ENCODE measurements around the gene CLDN7.

The CLDN7 gene

GRCh38 chr17:7238420-7239090, 23.7 kb downstream of the CLDN7 start:
- in situ Hi-C loops (cut with HindIII; ENCODE audit: low sequenced_read_pairs), result no loop called here

DNA sequence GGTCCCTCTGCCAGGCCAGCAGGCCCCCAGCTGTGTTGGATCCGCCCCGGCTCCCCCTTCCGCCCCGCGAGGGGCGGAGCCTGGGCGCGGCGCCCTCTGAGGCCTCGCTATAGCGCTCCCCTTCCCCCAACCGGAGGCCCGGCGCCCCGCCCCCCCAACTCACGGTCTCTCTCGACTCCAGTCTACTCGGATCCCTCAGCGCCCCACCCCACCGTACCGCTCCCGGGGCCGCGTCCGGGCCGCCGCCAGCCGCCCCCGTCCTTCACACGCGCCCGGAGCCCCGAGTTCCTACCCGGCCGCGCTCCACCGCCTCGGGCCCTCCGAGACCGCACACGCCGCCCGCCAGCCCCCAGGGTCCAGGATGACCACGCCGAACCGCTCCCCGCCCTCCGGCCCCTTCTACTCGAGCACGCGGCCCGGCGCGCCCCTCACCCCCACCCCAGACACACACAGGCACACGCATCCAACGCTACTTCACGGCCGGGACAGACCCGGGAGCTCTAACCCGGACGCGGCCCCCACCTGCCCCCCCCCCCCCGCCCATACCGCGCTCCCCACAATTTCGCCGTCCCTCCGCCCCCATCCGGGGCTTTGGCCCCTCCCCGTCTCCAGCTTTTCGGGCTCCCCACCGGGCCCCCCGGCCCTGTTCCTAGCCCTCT, 24.4 kb downstream of the CLDN7 start:
- in situ Hi-C loops (cut with HindIII; ENCODE audit: low sequenced_read_pairs), result no loop called here

DNA sequence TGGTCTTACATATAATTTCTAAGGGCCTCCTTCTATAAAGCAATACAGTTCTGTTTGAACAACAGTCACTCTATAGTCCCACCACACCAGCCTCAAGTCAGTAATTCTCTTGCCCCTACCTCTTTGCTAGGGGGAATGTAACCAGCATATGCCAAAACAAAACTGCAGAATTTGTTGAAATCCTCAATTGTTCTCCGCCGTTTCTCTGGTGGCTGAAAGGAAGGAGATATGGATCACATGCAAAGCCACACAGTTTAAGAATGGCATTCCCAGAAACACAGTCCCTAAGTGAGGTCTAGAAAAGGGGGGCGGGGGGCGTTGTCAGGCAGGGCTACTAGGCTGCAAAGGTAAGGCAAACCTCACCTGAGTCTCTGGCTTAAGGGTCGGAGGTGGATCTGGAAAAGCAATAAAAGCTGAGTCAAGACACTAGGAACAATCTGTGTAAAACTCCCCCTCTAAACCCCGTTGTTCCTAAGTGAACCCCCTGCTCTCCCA, 25.0 kb downstream of the CLDN7 start:
- in situ Hi-C loops (cut with HindIII; ENCODE audit: low sequenced_read_pairs), result no loop called here

- in situ Hi-C loops (cut with HindIII; ENCODE audit: low sequenced_read_pairs), result no loop called here
These were observed 25.5 kb downstream of the CLDN7 start for GRCh38 chr17:7236808-7237207.

DNA sequence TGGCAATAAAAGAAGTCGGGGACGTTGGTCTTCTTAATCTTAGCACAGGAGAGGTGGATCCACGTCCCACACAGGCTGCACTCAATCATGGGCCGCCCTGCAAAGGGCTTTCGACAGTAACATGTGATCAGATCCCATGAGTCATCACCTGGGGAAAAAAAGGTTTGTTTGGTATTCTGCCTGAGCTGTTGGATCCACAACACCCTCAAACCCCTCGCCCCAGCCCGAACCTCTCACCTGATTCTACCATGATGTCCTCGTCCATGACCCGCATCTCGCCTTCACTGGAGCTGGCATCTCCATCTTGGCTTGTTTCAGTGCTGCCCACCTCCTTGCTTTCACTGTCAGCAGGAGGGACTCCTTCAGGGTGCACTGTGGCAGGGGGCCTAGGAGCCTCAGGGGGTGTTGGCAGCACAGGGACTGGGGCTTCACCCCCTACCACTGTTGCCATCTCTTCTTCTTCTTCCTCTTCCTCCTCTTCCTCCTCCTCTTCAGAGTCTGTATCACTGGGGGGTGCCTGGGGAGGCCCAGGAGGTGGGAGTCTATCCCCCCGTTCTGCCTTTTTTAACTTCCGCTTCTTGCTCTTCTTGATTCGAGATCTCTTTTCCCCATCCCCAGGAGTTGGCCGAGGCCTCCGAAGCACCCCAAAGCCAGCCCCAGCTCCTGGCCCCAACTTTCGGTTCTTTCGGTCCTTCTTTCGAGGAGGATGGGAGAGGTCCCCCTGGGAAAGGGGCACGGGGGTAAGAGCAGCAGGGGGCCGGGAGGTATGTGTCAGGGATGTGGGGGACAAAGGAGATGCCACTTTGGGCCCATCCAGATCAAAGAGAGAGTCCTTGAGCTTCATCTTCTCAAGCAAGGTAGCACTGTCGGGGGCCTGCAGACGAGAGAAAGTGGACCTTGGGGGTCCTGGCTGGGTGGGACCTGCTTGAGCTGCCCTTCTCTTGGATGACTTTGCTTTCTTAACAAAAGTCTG, 26.3 kb downstream of the CLDN7 start:
- in situ Hi-C loops (cut with HindIII; ENCODE audit: low sequenced_read_pairs), result no loop called here

DNA sequence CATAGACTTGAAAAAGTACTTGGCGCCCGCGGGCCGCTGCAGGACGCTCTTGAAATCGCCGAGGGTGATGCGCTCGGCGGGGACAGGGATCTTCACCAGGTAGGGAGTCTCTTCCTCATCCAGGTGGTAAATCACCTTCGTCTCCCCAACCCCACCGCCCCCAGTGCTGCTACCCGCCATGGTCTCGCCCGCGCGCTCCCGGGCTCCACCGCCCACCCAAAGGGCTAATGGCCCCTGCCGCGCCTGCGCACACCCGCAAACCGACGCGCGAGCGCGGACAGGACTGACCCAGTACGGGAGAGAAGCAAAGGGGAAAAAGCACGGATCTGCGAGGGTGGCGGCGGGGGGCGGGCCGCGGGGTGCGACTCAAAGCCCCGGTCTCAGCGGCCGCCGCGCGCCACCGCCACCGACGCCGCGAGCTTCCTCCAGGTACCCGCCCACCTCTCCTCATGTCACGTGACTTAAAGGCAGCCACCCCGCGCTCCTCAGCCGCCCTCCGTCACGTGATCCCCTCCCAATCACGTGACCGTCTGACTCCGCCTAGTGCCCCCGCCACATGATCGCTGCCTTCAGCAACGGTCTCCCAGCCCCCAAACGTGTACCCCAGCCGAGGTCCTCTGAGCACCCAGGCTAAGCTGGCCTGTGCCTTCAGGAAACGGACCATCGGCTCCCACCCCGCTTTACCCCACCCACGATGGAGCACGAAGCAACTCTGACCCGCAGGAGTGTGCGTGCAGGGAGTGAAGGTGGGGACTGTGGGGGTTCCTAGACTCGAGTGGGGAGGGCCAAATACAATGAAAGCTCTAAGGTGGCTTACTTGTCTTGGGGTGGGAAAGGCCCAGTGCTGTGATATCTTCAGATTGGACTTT, 28.0 kb downstream of the CLDN7 start, which contains the start of gene DVL2:
Gene DVL2 (minus strand): TSS at position 435 of the 869 bp plus-strand sequence. CDS start 255 bp downstream, at position 180.
- in situ Hi-C loops (cut with HindIII; ENCODE audit: low sequenced_read_pairs), result no loop called here

GRCh38 chr17:7233701-7234082, 28.6 kb downstream of the CLDN7 start:
- in situ Hi-C loops (cut with HindIII; ENCODE audit: low sequenced_read_pairs), result no loop called here

DNA sequence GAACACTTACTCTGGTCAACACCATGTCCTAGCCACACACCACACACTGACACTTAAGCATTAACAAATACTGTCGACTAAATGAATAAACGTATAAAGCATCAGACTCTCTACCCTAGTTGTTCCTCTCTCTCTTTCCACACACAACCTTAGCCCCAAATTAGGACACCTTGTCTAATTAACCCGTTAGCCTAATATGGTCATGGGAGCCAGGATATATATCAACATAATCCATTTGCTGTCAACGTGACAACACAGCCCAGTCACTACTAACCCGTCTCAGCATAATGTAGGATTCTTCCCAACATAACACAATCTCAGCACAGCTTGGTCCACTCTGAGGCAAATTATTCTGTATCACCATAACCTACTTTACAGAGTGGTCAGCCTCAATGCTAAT, 30.2 kb downstream of the CLDN7 start:
- in situ Hi-C loops (cut with HindIII; ENCODE audit: low sequenced_read_pairs), result no loop called here

DNA sequence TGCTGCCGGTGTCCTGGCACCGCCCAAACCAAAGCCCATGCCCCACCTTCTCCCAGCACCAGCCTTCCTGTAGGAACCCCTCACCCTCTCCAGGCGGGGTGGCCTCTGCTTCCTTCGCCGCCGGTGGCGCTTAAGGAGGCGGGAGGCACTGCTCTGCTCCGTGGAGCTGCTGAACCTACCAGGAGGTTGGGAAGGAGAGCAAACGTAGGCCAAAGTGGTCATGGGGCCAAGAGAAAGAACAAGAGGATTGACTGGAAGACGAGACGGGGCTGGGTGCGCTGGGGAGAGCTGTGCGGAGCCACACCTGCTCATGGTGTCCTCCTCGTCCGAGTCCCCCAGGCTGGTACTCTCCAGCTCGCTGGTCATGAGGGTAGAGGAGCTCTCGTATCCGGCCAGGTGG, 32.8 kb downstream of the CLDN7 start:
- in situ Hi-C loops (cut with HindIII; ENCODE audit: low sequenced_read_pairs), result no loop called here

DNA sequence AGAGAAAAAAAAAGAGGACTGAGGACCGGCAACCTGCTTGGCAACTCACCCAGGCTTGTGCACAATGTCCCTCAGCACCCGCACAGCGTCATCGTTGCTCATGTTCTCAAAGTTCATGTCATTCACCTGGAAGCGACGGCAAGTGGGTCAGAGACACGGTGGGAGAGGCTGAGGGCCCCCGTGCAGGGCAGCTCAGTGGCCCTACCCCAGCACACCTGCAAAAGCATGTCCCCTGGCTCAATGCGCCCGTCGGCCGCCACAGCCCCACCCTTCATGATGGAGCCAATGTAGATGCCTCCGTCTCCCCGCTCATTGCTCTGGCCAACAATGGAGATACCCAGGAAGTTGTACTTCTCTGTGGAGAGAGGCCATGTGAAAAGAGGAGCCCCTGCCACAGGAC, 33.4 kb downstream of the CLDN7 start:
- in situ Hi-C loops (cut with HindIII; ENCODE audit: low sequenced_read_pairs), result no loop called here

GRCh38 chr17:7226721-7227710, 35.3 kb downstream of the CLDN7 start:
- in situ Hi-C loops (cut with HindIII; ENCODE audit: low sequenced_read_pairs), result no loop called here

DNA sequence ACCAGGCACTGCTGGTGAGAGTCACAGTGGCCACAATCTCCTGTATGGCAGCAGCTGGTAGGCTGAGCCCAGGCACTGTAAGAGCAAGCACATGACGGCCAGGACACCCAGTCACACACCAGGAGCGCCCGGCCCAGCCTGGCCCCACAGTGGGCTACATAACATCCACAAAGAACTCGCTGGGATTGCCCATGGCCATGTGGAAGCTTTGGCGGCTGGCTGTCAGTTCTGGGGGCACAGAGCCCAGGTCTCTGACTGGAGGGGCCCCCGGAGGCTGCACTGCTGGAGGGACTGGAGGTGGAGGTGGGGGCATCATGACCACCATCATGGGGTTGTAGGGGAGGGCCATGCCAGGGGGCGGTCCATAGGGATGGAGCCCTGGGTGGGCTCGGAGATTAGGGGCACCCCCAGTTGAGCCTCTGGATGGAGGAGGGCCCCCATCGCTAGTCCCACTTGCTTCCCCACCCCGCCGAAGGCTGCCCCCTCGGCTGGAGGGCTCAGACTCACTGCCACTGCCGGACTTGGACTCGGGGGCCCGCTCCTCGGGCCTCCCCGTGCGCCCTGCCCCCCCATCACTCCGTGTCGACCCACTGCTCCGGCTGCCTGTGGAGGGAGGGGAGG, 36.5 kb downstream of the CLDN7 start:
- in situ Hi-C loops (cut with HindIII; ENCODE audit: low sequenced_read_pairs), result no loop called here

- in situ Hi-C loops (cut with HindIII; ENCODE audit: low sequenced_read_pairs), result no loop called here
These were observed 37.6 kb downstream of the CLDN7 start for GRCh38 chr17:7224661-7225111.

- in situ Hi-C loops (cut with HindIII; ENCODE audit: low sequenced_read_pairs), result no loop called here
These were observed 38.2 kb downstream of the CLDN7 start for GRCh38 chr17:7224110-7224509.

DNA sequence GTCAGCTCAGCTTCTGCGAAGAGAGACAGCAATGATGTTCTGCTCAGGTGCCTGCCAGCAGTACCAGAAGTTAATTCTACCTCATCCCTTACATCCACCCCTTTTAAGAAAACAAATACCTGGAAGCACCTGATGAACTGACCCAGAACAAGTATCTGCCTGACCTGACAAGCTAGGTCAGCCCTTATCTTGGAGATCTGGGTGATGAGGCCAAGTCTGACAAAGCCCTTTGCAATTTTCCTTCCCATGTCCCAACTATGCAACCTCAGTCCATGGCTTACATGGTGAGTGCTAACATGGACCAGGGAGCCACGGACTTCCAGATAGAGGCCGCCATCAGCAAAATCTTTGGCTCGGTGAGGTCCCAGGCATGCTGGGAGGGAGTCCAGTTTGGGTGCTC, 38.9 kb downstream of the CLDN7 start:
- in situ Hi-C loops (cut with HindIII; ENCODE audit: low sequenced_read_pairs), result no loop called here

DNA sequence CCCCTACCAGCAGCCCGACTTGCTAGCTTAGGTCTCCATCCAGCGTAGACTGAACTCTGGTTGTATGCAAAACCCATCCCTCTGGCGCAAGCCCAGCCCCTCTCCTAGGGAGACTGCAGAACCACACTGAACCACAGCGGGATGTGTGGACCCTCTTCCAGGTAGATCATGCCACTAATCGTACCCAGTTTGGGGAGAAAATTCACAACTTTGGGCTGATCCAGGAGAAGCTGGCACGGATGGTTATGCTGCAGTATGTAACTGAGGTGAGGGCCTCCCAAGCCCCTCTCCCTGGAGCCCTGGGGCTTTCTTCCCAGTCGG, 39.3 kb downstream of the CLDN7 start:
- in situ Hi-C loops (cut with HindIII; ENCODE audit: low sequenced_read_pairs), result no loop called here

DNA sequence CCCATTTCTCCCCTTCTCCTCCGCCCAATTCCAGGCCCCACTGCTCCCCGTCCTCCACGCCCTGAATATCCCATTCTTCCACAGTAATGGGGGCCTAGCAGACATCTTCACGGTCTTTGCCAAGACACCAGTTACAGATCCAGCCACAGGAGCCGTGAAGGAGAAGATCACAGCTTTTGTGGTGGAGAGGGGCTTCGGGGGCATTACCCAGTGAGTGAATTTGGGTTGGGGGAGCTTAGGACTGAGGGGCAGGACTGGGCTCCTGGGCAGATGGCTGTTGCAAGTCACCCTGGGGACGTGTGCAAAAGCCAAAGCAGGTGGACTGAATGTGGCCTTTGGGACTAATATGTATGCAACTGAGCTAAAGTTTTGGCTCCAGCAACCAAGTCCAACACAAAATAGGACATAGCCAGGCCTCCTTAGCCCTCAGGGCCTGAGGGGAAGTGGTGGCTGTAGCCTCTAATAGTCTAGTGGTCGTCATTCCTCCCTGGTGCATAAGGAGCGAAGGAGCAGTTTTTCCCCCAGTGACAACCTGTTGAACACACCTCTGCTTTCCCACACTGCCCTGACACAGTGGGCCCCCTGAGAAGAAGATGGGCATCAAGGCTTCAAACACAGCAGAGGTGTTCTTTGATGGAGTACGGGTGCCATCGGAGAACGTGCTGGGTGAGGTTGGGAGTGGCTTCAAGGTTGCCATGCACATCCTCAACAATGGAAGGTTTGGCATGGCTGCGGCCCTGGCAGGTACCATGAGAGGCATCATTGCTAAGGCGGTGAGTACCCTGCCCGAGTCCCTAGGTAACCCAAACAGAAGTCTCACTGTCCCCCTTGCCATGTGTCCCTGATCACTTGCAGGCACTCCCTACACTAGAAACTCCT, 39.9 kb downstream of the CLDN7 start:
- in situ Hi-C loops (cut with HindIII; ENCODE audit: low sequenced_read_pairs), result no loop called here
